ENCODE data around the gene TMTC2.

DNA sequence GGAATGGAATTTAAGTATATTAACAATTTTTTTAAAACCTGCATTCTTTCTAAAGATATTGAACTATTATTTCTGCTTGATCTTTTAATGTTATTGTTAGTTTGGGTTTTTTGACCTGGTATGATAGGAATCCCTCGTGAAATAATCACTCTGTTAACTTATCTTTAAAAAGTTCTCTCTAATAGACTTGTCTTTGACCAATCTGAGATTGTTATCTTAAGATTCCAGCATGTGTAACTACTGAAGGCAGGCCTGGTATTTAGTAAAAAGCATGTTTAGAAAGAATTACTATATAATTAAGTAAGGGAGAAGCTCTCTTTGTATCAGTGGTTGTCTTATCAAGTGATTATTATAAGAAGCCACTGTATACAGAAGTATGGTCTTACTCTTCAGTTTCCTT lies 4.8 kb downstream of the TMTC2 start:
- TF ChIP-seq, protein P1, sequence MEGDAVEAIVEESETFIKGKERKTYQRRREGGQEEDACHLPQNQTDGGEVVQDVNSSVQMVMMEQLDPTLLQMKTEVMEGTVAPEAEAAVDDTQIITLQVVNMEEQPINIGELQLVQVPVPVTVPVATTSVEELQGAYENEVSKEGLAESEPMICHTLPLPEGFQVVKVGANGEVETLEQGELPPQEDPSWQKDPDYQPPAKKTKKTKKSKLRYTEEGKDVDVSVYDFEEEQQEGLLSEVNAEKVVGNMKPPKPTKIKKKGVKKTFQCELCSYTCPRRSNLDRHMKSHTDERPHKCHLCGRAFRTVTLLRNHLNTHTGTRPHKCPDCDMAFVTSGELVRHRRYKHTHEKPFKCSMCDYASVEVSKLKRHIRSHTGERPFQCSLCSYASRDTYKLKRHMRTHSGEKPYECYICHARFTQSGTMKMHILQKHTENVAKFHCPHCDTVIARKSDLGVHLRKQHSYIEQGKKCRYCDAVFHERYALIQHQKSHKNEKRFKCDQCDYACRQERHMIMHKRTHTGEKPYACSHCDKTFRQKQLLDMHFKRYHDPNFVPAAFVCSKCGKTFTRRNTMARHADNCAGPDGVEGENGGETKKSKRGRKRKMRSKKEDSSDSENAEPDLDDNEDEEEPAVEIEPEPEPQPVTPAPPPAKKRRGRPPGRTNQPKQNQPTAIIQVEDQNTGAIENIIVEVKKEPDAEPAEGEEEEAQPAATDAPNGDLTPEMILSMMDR (IDR thresholded peaks at IDR 0.05; ENCODE audit: low read depth, low read length): no peak
- TF ChIP-seq EZH2phosphoT487 (IDR thresholded peaks at IDR 0.05; ENCODE audit: low read depth): no peak
